Activated CD4-positive, alpha-beta T cell treated with anti-CD3 and anti-CD28 coated beads, Interleukin-2, Interleukin-4, amounts not matched to agents 100 ng/mL and 50 ng/mL, durations not matched to agents 16 hours and 8 hours (primary cell): Measurements from ENCODE around the gene AARS1.
"Not testable (repeated sequence)": the region's sequence is repeated elsewhere in the genome, so short reads cannot be mapped to it uniquely, and the experiment has no call there.

Source experiments
- DNase-seq: peaks from one replicate; pipeline ENCODE4 v3.0.0-alpha.2; 2020; ENCODE audit warnings: low spot score

The AARS1 gene

DNA sequence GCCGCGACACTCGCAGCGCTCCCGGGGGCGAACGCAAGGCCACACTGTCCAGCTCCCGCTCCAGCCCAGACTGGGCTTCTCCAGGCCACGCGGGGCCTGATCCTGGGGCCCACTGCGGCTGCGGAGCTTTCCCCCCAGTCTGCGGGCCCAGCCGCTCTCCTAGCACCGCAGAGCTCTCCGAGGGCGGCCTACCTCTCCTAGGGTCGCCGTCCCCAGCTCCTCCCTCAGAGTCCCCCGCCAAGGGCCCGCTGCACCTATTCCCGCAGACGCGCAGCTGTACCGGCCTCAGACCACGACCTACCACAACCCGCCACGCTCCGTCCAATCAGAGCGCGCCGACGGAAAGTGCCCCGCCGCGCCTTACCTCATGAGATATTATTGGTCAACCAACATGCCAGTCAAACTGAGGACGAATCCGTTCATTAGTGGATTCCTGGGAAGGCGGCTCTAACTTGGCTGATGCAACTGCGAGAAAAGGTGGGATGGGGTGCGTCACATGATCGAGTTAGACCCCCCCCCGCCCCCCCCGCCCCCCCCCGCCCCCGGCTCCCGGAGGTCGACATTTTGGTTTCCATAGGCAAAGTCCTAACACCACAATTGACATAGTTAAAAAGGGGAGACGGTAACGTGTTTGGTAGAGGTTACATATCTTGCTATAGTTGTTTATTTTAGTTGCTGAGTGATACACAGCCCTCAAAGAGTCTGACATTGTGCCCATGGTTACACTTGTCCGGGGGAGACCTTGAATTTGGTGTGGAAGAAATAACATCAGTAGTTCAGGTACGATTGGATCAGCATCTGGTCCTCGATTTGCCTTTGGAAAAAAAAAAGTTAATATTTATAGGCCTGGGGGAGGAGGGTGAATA is at the start of gene AARS1:
Gene AARS1, minus strand, starts transcription at position 278 of the 866 bp plus-strand sequence. CDS start 6,743 bp downstream, outside the sequence.
- DNase-seq: peak; percentile 100

DNA sequence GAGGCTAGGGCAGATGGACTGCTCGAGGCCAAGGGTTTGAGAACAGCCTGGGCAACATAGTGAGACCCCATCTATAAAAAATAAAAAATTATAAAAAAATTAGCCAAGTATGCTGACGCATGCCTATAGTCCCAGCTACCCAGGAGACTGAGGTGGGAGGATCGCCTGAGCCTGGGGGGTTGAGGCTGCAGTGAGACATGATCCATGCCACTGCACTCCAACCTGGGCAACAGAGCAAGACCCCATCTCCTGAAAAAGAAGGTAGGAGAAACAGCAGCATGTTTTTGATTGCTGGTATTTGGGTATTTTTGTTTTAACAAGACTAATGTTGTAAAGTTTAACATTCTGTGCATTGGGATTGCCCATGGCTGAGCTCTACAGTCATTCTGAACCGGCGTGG is 48.5 kb upstream of the AARS1 start:
- no peak for DNase-seq

DNA sequence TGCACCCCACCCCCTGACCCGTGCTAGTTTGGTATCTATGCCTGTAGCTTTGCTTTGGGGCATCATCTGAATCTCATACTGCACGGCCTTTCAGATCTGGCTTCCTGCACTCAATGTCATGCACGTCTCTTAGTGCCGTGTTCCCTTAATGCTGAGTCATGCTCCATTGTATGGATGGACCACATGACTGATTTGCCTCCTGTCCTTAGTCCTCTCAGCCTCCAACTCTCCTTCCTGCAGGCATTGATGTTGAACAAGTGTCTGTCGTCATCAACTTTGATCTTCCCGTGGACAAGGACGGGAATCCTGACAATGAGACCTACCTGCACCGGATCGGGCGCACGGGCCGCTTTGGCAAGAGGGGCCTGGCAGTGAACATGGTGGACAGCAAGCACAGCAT is 43.4 kb upstream of the AARS1 start:
- DNase-seq: not testable (repeated sequence)

DNA sequence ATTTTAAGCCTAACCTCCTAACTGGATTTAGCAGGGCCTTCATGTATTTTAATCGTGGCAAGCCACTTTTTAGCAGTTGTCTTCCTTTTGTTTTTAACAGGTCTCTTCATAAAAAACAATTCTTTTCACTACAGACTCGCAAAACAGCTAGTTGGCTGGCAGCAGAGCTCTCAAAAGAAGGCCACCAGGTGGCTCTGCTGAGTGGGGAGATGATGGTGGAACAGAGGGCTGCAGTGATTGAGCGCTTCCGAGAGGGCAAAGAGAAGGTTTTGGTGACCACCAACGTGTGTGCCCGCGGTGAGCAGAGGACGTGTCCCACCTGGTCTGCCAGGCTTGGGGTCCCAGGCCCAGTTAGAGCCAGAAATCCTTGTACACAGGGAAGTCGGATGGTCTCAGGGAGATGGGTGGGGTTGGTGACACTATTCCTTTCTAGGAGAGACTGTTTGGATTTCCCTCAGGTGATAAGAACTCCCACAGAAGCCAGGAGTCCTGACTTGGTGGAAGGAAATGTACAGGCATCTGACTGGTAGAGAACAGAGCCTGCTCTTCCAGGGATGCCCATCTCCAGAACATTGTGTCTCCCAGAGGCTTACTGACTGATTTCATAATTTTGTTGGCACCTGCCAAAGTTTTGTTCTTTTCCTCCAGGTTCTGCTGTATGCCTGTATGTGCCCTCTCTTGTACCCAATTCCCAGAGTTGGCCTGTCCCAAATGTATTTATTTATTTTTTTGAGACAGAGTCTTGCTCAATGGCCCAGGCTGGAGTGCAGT is 42.5 kb upstream of the AARS1 start:
- no peak for DNase-seq

DNA sequence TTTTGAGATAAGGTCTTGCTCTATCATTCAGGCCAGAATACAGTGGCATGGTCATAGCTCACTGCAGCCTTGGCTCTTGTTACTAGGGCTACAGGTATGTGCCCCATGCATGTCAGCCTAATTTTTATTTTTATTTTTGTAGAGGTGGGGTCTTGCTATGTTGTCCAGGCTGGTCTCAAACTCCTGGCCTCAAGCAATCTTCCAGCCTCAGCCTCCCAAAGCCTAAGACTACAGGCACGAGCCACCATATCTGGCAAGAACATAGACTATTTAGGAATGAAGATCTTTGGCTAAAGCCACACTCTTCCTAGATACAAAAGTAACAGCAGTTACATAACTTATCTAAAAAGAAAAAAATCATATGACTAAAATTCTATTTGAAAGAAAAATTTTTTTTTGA is 41.8 kb upstream of the AARS1 start:
- DNase-seq: no peak

DNA sequence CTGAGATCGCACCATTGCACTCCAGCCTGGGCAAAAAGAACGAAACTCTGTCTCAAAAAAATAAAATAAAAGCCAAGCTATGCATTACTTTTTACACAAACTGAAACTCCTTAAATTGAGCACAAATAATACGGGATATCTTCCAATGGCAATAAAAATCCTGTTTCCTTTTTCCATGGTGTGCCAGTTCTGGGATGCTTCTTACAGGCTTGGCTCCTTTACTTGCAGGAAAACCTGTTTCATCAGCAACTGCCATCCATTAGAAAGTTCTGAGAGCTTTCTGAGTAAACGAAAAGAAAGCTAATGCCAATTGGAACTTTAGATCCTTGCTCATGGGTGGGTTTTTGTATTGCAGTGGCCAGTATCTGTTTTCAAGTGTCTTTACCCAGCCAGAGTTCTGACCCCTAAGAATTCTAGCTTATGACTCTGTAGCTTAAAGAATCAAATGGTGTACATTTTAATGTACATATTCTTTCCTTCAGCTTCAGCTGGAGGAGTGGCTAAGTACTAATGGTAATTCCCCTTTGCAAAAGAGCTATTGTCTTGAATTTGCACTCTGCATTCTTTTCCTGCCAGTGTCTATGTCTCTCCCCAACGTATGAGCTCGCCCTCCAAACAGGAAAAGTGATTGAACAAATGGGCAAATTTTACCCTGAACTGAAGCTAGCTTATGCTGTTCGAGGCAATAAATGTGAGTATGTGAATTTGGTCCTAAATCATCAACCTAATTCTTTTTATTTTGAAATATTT is 35.9 kb upstream of the AARS1 start:
- DNase-seq: no peak

DNA sequence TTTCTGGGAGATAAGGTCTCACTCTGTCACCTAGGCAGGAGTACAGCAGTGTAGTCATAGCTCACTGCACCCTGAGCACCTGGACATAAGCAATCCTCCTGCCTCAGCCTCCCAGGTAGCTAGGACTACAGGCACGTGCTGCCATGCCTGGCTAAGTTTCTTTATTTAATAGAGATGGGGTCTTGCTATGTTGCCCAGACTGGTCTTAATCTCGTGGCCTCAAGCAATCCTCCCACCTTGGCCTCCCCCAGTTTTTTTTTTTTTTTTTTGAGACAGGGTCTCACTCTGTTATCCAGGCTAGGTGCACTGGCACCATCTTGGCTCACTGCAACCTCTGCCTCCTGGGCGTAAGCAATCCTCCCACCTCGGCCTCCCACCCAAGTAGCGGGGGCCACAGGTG is 30.8 kb upstream of the AARS1 start:
- DNase-seq: no peak

DNA sequence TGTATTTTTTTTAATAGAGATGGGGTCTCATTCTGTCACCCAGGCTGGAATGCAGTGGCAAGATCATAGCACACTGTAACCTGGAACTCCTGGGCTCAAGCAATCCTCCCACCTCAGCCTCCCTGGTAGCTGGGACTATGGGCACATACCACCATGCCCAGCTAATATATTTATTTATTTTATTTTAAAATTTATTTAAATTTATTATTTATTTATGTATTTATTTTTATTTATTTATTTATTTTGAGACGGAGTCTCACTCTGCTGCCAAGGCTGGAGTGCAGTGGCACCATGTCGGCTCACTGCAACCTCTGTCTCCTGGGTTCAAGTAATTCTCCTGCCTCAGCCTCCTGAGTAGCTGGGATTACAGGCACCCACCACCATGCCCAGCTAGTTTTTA is 18.4 kb upstream of the AARS1 start:
- not testable (repeated sequence) for DNase-seq

DNA sequence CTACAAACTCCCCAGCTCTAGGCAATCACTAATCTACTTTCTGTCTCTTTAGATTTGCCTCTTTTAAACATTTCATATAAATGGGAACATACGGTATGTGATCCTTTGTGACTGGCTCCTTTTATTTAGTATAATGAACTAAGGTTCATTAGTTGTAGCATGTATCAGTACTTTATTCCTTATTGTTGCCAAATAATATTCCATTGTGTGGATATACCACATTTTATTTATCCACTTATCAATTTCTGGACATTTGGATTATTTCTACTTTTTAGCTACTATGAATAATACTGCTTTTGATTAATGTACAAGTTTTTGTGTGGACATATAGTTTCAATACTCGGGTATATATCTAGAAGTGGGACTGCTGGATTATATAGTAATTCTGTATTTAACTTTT is 17.6 kb upstream of the AARS1 start:
- DNase-seq: no peak

DNA sequence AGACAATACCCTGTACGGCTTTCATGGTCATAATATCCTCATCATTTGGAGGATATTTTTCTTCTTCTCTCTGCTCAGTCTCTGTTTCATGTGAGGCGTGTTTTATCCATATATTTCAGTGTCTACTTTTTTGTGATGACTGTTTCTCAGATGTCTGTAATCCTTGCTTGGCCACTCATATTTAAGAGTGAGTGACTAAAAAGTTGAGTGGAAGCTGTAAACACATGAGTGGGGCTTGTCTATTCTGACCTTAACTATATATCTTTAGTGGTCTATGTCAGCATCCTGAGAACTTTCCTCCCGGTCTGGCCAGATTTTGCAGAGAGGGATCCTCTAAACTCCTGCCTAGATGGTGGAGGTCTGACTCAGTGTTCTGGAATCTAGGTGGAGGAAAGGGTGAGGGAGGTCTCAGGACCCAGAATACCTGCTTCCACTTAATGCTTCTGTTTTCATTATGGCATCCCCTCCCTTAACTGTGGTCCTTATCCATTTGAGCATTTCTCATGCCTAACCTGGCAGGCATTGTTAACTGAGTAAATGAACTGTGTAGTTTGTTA is 15.7 kb upstream of the AARS1 start:
- no peak for DNase-seq

DNA sequence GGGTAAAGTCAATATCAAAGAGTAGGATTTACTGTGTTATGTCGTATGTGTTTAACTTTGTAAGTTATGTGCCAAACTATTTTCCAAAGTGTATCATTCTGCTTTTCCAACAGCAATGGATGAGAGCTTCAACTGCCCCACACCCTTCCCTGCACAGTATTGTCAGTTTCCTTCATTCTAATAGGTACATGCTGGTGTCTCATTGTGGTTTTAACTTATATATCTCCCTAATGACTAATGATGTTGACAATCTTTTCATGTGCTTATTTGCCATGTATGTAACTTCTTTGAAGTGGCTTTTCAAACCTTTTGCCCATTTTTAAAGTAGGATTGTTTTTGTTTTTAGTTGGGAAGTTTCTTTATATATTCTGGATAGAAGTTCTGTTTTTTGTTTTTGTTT is 13.4 kb upstream of the AARS1 start:
- DNase-seq: no peak

DNA sequence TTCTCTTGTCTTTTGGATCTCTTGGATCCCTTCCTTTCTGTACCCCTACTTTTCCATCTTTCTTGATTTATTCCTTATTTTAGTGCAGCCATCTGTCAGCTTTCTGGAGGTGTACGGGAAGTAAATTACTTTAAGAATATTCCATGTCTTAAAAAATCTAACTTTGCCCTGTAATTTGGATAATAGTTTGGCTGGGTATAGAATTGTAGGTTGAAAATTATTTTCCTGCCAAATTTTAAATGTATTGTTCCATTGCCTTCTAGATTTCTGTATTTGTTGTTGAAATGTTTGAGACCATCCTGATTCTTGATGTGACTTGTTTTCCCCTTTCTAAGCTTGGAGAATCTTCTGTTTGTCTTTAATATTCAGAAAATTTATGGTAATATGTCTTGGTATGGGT is 11.8 kb upstream of the AARS1 start:
- no peak for DNase-seq

DNA sequence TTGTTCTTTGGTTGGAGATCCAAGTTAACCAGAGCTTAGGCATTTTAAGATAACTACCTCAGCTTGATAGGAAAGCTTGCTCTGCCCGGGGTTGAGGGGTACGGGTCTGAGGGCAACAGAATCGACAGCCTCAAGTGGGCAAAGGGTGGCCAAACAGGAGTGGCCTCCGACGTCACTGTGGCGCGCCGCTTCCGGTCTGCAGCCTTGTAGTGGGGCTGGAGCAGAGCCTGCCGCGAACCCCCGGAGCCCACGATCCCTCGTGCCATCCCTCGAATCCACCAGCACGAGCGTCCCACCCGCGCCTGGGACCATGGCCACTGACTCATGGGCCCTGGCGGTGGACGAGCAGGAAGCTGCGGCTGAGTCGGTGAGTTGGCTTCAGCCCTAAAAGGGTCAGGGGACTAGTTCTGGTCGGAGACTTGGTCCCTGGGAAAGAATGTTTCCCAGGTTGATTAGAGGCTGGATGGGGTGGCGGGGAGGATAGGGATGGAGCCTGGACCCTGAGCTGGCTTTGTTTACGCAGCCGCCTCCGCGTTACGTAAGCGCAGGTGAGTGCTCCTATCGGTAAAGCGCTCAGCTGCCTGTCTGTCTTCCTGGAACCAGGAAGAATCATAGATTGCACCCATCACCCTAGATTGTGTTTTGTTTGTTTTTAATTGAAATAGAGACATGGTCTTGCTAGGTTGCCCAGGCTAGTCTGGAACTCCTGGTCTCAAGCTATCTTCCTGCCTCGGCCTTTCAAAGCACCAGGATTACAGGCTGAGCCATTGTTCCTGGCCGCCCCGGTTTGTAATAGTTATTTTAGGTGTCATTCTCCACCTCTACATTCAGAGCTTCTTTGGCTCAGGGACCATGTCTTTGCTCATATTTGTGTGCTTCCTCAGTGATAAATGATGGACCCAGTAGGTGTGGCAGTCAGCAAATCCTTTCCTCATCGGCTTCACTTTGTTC is 10.0 kb upstream of the AARS1 start, which contains the start of gene DDX19B:
Gene DDX19B, plus strand, starts transcription at position 199 of the 951 bp plus-strand sequence. Its CDS starts 112 bp downstream, at position 311.
- peak; percentile 69 for DNase-seq

DNA sequence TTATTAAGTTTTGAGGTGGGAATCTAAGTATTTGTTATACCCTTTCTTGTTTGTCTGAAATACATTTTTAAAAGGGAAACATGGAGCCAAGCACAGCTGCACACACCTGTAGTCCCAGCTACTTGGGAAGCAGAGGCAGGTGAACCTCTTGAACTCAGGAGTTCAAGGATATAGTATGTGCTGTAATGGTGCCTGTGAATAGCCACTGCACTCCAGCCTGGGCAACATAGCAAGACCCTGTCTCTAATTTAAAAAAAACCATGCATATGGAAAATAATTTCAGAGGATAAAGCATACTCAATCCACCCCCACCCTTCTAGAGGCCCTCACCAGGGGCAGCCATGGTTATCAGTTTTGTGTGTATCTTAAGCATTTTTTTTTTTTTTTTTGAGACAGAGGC is 6.3 kb upstream of the AARS1 start:
- DNase-seq: no peak

DNA sequence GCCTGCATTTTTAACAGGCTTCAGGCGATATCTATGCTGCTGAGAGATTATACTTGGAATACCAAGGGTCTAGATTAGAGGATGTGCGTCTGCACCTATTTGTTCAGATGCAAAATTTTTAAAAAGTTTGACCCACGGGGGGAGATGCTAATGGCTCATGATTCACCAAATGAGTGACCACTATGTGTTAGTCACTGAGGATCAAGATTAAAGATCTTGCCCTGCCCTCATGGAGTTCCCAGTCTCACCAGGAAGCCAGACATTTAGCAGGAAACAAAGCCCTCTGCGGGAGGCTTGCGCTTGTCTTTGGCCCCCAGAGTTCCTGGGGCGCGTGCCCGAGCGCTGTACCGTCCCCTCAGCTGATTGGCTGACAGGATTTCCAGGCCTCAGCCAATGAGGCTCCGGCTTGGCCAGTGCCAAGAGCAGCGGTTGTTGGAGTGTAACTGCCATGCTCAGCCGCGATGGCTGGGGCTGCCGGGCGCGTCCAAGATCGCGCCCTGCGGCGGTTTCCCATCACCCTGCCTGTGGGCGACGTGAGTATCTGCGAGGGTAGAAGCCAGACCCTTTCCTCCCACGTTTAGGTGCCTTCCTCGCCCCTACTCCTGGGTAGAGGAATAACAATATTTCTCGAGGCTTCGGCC is 5.2 kb upstream of the AARS1 start:
- DNase-seq: no peak

DNA sequence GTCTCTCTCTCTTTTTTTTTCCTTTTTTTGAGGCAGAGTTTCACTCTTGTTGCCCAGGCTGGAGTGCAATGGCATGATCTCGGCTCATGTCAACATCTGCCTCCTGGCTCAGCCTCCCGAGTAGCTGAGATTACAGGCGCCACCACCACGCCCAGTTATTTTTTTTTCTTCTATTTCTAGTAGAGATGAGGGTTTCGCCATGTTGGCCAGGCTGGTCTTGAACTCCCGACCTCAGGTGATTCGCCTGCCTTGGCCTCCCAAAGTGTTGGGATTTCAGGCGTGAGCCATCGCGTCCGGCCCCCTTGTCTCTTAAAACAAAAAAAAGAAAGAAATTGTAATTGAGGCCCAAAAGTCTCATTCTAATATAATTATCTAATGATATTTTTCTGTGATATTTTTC is 2.8 kb upstream of the AARS1 start:
- DNase-seq: not testable (repeated sequence)

DNA sequence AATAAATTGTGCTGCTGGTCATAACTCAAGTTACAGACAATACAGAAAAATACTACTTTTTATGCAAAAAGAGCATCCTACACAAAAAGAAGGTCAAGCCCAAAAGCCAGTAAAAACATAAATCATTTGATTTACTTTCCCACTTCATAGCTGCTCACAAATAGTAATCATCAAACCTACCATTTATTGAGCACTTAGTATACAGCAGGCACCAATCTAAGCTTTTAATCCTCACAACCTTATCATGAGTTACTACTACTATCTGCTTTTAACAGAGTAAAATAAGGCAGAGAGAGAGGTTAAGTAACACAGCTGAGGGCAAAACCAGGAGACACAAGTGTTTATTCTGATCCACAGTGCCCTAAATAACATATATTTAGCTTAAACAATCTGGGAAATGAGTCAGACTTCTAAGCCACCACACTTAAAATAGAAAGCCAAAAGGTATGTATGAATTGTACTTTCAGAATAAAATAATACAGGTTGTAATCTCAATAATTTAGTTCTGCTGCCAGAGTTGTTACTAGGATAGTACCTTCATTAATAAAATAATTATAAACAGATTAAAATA is 1.7 kb upstream of the AARS1 start:
- DNase-seq: no peak

DNA sequence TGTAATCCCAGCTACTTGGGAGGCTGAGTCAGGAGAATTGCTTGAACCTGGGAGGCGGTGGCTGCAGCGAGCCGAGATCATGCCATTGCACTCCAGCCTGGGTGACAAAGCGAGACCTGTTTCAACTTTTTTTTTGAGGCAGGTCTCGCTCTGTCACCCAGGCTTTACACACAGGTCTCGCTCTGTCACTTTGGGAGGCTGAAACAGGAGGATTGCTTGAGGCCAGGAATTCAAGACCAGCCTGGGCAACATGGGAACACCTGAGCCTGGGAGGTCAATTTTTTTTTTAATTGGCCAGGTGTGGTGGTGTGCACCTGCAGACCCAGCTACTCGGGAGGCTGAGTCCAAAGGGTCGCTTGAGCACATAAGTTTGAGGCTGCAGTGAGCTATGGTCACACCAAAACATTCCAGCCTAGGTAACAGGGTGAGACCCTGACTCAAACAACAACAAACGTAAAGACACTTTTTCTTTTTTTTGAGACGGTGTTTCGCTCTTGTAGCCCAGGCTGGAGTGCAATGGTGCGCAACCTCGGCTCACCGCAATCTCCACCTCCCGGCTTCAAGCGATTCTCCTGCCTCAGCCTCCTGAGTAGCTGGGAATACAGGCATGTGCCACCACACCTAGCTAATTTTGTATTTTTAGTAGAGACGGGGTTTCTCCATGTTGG is 1.9 kb downstream of the AARS1 start:
- not testable (repeated sequence) for DNase-seq

DNA sequence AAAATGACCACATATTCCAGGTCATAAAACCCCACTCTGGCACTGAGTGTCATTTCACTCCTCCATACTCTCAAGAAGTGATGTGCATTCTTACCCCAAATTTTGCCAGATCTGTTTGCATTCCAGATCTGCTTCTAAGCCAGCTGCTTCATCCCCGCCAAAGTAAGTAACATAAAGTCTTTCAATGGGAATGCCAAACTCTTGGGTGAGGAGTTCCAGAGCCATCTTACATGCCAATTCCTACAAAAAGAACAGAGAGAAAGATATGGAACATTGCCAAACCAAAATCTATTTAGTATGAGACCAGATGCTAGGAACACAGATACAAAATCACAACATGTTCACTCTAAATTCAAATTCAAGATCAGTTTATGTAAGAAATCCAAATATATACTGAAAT is 12.9 kb downstream of the AARS1 start:
- DNase-seq: no peak

DNA sequence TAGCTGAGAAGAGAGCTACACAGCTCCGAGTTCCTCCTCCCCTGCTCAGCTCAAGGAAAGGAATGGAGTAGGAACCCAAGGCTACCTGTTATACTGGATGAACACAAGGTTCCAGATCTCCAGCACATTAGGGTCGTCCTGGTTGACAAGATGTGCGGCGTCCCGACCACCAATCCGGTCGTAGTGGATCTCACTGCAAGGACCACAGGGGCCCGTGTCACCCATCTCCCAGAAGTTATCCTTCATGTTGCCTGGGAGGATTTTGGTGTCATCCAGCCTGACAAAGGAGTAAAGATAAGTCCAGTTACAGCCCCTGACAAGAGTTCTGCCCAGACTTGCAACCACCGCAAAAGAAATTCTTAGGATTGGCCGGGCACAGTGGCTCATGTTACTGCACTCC is 17.6 kb downstream of the AARS1 start:
- DNase-seq: no peak
